Measurements from ENCODE around the gene HNRNPLL.
"Not testable (repeated sequence)": the region's sequence is repeated elsewhere in the genome, so short reads cannot be mapped to it uniquely, and the experiment has no call there.

The HNRNPLL gene

DNA sequence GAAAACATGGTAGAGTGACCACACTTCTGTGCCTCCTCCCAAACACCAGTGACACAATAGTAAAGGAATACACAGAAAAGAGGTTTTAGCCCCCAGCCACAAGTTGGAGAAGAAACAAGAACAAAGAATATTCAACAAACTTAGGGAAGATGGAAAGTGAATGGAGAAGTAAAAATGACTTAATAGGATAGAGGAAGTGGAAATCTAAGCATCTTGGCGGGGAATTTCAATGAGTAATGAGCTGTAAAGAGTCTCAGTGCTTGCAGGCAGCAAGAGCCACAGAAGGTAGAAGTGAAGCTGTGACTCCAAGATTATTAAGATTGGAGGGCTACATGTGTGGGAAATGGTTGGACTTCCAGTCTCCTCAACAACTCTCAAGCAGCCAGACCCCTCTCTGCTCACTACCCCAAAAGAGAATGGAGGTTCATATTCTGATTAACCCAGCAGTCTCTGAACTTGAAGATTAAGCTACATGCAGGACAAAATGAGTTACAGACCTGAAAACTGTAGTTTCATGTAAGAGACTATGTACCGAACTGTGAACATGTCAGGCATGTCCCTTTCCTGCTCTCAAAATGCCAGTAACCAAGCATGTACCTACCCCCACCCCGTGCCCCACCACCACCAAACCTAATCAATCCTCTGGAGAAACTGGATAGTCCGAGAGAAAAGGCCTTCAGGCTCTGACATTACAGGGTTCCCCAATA lies 16.9 kb upstream of the HNRNPLL start:
- DNase-seq (ENCODE audit: low read depth): no peak

DNA sequence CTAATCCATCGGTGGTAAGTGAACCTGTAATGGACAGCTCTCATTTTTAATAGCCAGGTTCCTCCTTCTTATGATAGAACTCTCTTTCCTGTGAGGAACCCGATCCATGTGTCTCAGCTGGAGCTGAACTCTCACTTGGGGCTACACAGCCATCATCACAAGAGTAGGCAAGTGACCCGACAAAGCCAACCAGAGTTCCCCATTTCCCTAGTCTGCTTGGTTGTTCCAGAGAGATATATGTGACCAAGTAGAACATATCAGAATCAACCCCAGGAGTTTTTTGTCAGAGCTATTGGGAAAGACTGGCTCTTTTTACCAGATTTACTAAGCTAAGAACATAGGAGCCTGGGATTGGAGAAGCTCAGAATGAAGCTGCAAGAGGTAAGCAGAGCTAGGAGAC lies 14.6 kb upstream of the HNRNPLL start:
- no peak for DNase-seq (ENCODE audit: low read depth)

DNA sequence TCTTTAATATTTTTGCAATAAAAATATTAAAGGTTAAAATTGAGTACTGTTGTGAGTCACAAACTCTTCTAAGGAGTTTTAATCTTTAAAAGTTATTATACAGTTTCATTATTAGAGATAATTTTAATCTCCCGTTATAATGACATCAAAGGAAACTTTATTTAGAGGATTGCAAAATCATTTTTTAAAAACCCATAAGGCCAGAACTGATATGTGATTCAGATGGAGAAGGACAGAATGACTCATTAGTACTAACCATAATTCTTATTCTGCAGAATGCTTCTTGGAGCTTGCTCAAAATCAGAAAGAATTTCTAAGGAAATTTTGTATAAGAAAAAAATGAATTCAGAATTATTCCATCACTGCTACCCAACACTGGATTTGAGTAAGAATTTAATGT lies 12.5 kb upstream of the HNRNPLL start:
- no peak for DNase-seq (ENCODE audit: low read depth)

DNA sequence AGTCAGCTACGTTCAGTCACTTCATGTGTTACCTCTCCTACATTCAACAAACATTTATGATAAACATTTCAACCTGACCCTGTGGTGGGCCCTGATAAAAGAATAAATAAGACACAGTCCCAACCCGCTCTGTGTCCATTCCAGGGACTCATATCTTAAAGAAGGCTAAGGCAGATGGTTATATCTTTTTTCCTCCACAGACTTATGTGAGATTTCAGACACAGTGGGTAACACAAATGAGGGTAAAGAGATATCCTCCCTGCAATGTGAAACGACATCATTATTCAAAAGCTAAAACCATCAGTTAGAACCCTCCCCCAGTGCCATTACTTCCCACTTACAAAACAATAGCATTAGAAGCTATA lies 11.1 kb upstream of the HNRNPLL start:
- DNase-seq (ENCODE audit: low read depth): no peak

DNA sequence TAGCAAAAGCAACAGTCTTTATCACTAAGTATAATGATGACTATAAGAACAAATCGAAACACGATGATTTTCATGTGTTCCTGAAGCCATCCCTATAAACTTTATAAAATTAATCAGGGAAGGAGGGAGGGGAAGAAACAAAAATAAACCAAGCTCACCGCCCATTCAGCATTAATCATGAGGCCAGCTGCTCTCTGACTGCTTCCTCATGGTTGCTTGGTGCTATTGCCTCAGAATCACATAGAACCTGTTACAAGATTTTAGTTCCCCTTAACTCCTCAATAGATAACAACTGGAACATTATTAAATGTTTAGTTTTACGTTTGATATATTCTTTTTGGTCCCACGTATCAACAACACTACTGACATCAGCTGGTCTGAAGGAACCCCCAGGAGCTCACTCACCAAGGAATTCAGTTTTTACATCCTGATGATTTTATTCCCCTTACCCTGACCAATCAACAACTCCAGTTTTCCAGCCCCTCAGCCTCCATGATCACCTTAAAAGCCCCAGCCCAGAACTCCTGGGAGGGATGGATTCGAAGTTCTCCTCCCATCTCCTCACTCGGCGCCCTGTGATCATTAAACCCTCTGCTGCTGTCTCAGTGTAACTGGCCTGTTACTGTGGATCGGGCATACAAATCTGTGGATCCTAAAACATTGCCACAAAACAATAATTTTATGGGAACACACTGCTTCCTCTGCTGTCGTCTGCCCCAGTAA lies 10.6 kb upstream of the HNRNPLL start:
- DNase-seq (ENCODE audit: low read depth): no peak

DNA sequence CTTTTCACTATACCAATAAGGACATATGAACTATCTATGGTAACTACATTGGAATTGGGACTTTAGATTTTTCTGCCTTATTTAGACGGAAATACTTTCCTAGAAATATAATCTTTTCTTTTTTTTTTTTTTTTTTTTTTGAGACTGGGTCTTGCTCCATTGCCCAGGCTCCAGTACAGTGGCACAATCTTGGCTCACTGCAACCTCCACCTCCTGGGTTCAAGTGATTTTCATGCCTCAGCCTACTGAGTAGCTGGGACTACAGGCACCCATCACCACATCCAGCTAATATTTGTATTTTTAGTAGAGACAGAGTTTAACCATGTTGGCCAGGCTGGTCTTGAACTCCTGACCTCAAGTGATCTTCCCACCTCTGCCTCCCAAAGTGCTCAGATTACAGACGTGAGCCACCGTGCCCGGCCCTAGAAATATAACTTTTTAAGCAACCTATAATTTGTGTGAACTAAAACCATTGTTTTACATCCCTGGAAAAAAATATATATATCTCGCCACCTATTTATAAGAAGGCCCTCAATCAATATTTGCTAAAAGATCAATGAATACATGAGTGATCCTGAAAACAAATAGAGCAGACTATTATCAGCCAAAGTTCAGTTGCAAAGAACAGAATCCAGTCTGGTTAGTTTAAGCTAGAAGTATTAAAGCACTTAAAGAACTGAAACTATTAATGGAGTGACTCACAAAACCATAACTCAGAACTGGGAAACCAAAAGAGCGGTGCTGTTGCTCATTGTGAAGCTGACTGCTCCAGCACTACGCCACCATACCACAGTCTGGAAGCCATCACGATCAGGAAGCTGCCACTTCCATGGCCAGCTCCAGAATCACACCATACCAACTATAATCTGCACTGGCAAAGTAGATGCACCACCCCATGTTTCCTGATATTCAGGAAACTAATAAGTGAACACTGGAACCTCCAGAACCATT lies 8.4 kb upstream of the HNRNPLL start:
- no peak for DNase-seq (ENCODE audit: low read depth)

DNA sequence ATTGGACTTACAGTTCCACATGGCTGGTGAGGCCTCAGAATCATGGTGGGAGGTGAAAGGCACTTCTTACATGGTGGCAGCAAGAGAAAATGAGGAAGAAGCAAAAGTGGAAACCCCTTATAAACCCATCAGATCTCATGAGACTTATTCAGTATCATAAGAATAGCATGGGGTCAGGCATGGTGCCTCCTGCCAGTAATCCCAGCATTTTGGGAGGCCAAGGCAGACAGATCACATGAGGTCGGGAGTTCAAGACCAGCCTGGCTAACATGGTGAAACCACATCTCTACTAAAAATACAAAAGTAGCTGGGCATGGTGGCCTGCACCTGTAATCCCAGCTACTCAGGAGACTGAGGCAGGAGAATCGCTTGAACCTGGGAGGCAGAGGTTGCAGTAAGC lies 6.5 kb upstream of the HNRNPLL start:
- not testable (repeated sequence) for DNase-seq (ENCODE audit: low read depth)

DNA sequence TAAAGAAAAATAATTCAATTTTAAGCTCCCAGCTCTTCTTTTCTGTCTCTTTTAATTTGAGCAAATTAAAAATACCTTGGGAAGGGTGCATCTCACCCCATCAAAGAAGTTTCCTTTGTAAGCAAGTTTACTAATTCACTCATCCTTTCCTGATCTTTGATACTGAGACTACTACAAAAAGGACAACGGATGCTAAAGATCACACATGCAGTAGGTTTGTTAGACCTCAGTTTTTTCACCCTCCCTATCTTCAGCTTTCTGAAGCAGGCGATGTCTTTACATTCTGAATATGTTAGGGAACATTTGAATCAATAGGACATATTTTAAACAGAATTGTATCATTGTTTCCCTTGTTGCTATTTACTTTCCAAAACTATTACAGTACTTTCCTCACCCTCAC lies 6.0 kb upstream of the HNRNPLL start:
- DNase-seq (ENCODE audit: low read depth): no peak

DNA sequence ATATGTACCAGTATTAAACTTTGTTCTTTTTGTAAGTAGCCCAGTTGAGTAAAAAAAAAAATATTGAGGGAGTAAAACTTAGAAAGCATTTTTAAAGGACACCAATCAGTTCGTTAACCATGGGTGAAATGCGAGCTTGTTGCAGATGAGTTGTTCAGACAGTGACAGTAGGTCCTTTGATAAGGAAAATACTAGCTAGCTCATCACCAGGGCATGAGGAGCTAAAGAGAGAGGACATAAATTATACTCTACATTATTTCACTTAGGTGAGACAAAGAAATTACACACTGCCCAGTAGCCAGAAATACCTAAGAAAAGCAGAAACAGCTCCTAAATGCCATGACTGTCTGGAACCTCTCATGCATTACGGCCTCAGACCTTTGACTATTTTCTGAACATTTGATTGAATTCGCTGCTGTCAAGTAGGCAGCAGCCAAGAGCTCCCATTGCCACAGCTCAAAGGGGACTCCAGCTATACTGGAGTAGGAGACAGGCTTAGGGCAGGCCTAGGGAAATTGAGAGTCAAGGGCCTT lies 2.6 kb upstream of the HNRNPLL start:
- DNase-seq (ENCODE audit: low read depth): no peak

DNA sequence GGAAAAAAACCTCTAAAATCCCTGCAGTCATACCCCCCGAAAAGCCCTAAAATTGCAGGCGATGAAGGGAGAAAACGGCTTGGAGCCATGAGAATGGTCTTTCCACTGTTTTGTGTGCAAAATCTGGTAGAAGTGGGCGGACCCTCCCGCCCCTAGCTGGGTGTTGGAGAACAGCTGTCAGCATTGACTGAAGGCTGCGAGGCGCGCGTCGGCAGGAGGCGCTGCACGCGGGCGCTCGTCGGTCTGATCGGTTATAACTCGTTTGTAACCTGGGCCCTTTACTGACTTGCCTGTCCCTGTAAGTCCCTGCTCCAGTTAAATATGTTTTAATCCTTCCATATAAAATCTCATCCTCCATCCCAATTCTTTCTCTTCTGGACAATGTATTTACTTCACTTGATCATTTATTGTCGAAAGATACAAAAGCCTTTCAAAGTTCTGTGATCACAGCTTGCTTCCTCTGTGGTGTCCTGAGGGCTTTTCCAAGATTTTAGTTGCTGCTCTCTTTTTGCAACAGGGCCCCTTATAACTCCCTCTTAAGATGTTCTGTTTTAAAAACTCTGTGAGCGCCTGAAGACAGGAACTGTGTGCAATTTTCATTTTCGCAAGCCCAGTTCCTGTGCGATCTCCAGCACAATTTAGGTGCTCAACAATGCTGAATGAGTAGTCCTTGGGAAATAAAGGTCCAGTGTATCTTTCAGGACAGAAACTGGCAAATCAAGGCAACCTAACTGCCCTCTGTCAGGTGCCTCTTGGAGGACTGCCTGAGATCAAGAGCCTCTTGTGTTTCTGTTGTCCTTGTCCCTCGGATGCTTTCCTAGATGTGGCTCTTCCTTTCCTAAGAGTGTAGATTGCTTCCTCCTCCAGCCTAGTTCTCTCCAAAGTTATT lies 918 bp upstream of the HNRNPLL start:
- peak; percentile 73 for DNase-seq (ENCODE audit: low read depth)

DNA sequence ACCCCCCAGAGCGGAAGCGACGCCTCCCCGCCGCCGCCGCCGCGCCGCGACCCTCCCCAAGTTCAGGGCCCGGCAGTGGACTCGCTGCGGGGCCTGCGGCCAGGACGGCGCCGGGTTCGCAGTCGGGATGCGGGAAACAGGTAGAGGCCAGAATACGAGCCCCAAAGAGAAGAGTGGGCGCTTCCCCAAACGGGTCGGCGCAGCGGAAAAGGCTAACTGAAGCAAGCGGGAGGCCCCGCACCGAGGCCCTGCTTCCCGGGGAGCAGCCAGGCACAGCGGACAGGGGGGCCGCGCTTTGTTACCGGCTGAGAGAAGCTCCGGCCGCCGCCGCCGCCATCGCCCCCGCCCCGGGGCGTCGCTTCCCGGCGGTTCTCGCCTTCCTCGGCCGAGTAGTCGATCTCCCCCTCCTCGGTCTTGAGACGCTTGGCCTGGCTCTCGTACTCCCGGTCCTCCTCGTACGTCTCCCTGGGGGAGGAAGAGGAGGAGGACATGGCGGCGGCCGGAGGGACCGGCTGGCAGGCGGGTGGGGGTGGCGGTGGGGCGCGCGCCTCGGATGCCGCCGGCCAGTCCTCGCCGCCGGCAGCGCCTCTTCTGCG lies 494 bp downstream of the HNRNPLL start:
- peak; percentile 15 for DNase-seq (ENCODE audit: low read depth)

DNA sequence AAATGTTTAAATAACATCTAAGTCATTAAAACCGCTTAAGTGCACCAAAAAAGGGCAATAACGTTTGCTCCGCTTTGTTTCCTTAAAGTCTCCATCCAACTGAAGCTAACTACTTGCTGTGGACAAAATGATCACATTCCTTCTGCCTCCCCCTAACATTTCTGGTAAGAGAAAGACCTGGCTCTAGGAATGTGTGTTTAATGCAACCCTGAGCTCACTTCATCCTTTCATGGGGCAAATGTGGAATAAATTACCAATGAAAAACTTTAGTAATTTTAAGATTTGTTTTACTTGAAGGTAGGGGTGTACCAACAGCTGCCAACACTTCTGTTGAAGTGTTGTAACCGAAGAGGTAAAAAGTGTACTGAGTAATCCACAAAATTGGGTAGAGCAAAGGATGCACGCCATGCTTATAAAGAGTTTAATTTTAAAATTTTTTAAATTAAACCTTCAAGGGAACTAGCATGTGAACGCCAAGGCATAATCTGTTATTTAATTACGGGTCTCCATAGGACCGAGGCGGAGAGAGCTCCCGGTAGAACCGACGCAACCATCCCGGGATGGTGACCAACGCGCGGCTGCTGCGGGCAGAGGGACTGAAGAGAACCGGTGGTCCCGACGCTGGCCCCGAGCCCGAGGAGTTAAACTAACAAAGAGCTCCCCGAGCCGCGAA lies 1.1 kb downstream of the HNRNPLL start:
- no peak for DNase-seq (ENCODE audit: low read depth)

DNA sequence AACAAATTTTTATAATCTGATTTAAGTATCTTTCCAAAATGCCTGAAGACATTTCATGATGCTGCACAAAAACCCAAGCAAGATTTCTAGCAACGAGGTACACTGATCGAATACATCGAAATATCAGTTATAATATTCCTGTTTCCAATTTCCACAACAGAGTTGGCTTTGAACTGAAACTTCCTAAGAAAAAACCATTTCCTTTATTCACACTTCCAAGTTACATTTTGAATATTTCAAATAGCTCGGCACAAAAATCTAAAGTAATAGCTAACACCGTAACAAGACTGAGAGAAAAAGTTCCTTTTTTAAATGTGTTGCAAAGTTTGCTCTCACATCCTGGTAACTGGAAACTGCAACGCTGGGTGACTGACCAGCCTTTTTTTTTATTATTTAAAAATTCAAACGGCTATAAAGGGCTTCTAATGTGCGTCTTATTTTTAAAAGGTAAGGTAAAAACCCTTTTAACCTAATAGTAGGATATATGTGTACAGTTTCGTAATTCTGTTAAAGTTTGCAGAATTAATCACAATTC lies 1.7 kb downstream of the HNRNPLL start:
- no peak for DNase-seq (ENCODE audit: low read depth)

DNA sequence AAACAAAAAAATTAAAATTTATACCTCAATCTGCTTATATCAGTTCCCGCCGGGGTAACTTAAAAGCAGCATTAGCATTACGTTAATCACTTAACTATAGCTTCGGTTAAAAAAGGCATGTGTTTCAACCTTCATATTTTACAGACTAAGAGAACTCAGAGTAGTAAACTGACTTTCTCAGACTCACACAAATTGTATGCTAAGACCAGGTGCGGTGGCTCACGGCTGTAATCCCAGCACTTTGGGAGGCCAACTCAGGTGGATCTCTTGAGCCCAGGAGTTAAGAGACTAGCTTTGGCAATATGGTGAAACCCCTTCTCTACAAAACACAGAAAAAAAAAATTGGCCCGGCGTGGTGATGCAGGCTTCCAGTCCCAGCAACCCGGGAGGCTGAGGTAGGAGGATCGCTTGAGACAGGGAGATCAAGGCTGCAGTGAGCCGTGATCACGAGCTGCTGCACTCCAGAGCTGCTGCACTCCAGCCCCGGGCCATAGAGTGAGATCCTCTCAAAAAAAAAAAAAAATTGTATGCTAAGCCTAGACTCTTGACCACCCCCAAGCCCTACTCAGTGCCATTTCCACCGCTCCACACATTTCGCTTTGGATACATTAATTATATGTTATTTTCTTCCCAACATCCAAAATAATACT lies 2.4 kb downstream of the HNRNPLL start:
- no peak for DNase-seq (ENCODE audit: low read depth)

DNA sequence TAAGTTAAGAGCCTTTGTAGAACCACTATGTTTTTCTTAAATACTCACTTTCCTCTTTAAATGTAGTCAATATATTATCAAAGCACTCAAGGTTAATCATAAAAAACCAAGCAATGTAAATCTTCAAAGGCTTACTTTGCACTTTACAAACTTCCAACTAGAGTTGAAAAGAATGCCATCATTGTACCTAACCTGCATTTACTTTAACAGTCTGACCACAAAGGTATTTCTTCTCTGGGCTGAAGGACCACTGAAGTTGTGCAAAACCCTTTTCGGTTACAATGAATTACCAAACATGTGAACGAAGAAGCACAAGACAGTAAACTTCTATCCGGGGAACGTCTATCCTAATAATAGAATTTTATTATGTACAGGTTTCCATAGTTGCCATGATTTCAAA lies 3.0 kb downstream of the HNRNPLL start:
- DNase-seq (ENCODE audit: low read depth): no peak

DNA sequence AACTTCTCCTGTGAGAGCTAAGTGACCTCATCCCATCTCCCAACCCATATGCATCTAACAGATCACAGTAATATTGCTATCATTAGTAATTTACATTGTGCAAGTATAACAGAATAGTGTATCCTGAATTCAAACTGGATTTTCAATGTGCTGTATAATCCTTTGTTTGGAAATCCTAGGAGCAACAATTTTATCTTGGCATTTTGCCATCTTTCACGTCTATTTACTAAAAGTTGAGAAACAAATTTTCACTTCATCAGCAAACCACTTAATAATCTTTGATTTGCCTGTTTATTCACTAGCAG lies 3.8 kb downstream of the HNRNPLL start:
- DNase-seq (ENCODE audit: low read depth): no peak

DNA sequence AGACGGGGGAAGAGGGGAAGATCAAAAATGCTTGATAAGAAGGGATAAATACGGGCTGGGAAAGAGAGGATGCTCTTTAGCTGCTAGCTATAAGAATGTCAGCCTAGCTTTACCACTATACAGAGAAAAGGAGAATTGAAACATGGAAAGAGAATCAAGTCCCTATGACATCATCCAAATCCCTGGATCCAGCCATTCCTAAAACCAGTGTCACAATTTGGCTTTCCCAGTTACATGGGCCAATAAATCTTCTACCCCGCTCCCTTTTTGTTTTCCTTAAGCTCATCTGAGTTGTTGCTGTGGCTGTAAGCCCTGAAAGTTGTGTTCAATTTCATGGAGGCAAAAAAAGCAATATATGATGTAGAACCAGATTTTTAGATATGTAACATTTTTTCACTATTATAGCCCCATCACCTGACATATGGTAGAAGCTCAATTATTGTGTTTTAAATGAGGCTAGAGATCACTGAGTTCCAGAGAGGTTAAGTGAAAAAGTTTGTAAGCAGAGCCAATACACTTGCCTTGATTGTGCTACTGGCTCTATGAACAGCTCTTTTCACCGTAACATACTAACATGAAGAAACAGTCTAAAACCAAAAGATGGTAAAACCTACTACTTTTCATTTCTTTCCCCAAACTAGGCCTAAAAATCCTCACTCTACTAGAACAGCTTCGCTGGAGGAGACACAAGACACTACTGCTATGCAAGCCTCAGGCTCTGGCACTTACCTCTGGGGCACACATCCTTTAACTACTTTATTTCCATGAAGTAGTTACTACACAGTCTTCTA lies 4.3 kb downstream of the HNRNPLL start:
- no peak for DNase-seq (ENCODE audit: low read depth)

DNA sequence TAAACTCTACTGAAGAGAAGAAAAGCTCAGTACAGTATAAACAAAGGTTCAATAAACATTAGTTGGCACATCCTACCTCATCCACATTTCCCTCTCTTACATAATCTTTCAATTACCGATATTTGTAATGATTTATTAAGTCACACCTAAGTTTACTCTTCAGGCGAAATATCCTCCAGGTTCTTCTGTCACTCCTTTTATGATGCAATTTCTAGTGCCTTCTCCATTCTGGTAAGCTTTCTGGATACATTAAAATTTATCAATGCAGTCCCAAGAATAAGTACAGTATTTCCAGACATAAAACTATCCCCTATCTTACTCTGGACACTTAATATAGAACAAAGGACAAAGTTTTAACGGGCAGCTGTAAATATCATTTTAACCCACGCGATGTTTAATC lies 5.6 kb downstream of the HNRNPLL start:
- DNase-seq (ENCODE audit: low read depth): no peak

DNA sequence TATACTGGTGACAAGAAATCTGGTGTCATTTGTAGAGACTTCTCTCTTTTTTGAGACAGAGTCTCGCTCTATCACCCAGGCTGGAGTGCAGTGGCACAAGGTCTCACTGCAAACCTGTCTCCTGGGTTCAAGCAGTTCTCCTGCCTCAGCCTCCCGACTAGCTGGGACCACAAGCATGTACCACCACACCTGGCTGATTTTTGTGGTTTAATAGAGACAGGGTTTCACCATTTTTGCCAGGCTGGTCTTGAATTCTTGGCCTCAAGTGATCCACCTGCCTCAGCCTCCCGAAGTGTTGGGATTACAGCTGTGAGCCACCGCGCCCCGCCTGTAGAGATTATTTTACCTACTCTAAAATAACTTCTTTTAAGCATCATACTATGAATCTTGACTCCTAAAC lies 6.5 kb downstream of the HNRNPLL start:
- DNase-seq (ENCODE audit: low read depth): no peak

All from stimulated activated CD8-positive, alpha-beta memory T cell treated with anti-CD3 and anti-CD28 coated beads, Interleukin-4, amount 100 ng/mL, for 24 hours (primary cell).